ENCODE measurements around the gene WASF1. TPM values are rescaled to one million over a fixed set of nuclear protein-coding genes. Genes with fewer than 3 reads are reported as not detected.
"Not testable (repeated sequence)": the region's sequence is repeated elsewhere in the genome, so short reads cannot be mapped to it uniquely, and the experiment has no call there.

Gene WASF1
- total RNA-seq, 1 donor, result 12.7 TPM

DNA sequence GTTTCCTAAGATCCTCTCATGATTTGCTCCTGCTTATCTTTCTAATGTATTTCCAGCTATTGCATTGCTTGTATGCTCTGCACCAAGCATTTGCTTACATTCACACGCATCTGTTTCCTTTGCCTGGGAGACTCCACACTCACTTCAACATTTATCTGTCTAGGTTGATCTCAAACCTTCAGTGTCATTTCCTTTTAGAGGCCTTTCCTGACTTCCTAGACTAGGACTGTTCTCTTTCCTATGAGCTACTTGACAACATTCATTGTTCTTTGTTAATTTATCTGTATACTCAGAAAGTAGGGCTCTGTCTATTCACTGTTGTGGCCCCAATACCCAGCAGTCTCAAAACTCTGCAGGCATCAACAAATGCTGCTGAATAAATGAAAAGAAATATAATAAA is 84.4 kb downstream of the WASF1 start:
- no peak for DNase-seq (ENCODE audit: low read depth in 2 of 3, low spot score in 2 of 3)

DNA sequence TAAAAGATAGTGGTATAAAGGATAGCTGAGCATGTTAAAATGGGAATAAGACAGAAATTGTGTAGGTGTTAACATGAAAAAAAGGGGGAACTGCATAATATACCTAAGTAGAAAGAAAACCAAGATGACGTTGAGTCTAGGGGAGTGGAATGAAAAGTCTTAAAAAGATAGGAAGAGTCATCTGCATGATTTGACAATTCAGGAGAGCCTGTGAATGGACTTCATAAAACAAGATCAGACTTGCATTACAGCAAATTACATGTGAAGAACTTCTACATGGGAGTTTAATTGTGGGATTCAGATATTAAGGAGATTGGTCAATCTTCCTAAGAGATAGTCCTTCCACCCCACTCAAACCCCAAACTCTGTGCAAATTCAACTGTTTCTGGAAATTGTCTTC is 85.5 kb downstream of the WASF1 start:
- no peak for DNase-seq (ENCODE audit: low read depth in 2 of 3, low spot score in 2 of 3)

DNA sequence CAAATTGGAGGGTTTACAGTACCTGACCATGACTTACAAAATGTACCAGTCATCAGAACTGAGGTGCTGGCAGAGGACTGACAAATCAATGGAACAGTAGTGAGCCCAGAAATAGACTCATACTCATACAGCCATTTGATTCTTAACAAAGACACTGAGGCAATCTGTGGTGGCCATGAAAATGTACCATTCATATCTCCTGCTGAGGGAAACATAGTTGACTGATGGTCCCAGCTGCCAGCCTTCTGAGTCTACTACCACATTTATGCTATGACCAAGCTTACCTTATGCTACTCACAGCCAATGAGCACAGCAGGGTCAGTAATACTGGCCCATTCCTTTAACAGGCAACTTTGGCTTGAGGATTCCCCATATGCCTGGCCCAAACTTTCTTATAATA is 88.6 kb downstream of the WASF1 start:
- DNase-seq (ENCODE audit: low read depth in 2 of 3, low spot score in 2 of 3), result no peak

DNA sequence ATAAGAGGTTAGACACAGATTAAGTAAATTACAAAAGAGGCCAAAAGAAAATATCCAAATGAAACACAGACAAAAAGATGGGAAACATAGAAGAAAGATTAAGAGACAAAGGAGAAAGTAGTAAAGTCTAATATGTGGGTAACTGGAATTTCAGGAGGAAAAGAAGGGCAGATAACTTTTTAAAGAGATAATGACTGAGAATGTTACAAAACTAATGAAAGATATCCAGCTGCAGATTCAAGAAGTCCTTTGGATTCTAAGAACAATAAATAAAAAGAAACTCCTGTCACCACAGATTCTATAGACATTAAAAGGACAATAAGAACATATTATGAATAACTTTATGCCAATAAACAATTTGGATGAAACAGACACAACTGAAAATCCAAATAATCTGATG is 90.1 kb downstream of the WASF1 start:
- no peak for DNase-seq (ENCODE audit: low read depth in 2 of 3, low spot score in 2 of 3)

DNA sequence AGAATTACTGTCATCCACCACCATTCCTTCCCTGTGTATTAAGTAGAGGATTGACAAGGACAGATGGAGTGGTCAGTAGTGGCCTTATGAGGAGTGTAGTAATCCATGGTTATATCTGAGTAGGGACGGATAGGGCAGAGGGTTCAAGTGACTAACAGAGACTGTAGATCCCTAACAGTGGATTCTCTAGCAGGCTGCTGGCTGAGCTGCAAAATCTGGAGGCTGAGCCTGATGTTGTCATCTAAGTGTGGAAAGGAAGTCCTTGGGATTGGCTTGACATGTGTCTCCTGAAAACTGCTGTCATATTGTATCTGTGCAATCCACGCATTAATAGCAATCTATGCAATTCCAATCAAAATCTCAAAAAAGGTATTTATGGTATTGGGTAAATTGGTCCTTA is 94.2 kb downstream of the WASF1 start:
- no peak for DNase-seq (ENCODE audit: low read depth in 2 of 3, low spot score in 2 of 3)

DNA sequence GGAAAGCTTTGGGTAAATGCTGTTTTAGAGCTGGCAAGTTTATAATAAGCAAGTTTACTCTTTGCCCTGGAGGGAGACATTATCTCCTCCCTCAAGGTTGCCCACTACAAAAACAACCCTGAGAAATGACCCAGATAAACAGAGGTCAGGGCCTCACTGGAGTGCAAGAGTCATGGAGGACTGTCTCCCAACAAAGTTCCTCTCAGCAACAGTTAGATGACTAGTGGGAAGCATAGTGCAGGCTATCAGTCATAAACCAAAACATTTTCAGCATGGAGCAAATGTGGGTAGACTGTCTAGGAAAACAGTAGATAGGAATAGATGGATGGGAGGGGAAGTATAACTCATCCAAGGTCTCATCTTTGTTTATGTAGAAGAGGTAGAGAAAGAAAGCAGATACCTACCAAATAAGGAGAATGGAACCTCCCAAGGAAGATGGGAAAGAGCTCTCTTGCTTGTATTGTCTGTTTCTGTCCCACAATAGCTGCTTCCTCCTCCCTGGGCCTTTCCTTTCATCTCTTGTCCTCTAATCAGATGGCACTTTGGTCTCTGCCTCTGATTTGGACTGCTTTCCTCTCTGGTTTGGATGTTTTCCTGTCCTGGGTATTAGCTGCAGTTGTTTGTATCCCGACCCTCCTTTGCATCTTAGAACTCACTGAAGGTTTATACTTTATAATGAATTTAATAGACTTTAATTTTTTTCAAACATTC is 95.4 kb downstream of the WASF1 start:
- DNase-seq (ENCODE audit: low read depth in 2 of 3, low spot score in 2 of 3), result no peak

DNA sequence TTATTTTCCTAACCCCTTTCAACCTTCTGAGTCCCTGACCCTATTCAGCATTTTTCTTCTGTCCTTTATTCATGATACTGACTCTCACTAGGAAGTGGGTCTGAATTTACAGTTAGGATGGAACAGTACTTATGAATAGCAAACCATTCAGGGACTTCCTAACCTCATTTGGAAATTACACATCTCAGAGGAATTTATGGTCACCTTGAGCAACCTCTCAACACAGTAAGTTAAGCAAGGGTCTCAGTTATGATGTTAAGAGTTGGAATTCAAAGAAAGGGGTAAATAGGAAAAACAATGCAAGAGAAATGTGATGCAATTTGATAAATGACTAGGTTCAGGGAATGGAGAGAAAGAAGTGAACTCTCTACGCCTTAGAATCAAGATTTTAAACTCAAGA is 104.1 kb downstream of the WASF1 start:
- no peak for DNase-seq (ENCODE audit: low read depth in 2 of 3, low spot score in 2 of 3)

DNA sequence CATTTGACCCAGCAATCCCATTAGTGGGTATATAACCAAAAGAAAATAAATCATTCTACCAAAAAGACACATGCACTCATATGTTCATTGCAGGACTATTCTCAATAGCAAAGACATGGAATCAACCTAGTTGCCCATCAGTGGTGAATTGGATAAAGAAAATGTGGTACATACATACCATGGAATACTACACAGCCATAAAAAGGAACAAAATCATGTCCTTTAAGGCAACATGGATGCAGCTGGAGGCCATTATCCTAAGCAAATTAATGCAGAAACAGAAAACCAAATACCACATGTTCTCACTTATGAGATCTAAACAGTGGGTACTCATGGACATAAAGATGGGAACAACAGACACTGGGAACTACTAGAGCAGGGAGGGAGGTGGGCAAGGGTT is 106.0 kb downstream of the WASF1 start:
- not testable (repeated sequence) for DNase-seq (ENCODE audit: low read depth in 2 of 3, low spot score in 2 of 3)

DNA sequence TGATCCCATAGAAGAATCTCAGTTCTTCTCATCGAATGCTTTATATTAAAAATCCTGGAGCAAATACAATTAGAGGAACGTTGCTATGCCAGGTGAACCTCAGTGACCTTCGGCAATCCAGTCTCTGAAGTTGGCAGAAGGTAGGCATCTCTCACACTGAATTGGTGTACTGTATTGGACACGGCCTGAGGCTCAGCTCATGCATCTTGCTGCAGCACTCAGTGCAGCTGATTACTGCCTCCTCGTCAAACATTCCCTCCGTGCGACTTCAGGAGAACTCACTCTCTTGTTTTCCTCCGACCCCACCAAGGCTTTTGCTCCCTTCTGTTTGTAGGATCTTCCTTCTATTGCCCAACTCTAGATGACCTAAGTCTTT is 110.9 kb downstream of the WASF1 start:
- DNase-seq (ENCODE audit: low read depth in 2 of 3, low spot score in 2 of 3), result no peak

DNA sequence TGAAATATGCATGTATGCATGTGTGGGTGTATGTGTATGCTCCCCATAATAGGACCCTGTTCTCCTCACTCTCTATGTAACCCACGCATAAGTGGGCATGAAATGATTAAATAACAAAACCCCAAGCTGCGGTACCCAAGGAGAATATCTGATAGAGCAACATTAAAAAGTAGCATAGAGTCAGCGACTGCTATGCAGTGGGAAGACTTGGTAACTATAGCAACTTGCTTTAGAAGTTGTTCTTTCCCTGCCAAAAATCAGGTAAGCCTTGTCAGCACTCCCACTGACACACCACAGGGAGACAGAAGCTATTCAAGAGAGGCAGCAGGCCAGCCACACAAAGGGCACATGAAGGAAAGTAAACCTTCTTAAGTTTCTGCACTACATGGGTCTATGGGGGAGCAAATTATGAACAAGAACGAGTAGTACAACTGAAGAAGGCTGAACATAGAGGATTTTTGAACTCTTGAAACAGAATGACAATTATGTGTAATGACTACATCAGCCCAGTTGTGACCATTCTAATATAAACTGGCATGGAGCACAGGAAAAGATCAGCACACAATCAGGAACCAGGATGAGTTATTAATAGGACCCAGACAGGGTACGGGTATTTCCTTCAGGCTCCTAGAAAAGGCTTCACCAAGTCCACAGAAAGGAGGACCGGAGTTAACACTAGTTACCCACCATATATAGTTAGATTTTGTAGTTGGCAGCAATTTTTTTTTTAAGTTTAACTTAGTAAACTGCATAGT is 111.5 kb downstream of the WASF1 start:
- no peak for DNase-seq (ENCODE audit: low read depth in 2 of 3, low spot score in 2 of 3)

DNA sequence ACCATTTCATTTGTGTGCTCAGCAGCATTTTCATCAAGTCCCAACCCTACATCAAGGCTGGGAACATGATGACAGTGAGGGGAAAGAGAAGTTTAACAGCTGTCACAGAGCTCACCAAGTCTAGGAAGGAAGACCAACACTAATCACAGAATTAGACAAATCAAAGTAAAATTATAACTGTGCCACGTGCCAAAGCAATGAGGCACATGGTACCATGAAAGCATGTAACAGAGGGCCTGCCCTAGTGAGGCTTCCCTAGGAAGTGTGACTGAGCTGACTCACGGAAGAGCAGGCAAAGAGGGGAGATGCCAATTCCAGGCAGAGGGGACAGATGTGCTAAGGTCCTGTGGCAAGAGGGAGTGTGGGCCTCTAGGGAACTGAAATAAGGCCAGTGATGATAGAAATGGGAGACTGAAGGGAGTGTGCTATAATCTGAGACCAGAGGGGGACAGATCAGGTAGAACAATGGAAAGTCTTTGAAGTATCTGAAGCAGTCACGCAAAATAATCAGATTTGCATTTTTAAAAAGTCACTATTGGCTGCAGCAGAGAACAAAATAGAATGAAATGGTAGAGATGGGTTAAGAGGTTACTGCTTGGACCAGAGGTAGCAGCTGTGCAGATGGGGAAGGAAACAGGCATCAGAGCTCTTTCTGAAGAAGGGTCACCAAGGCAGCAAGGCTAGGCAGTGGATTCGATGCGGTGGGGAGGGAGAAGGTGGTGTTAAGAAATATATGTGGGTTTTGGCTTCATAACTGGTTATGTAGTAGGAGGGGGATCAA is 114.5 kb downstream of the WASF1 start:
- no peak for DNase-seq (ENCODE audit: low read depth in 2 of 3, low spot score in 2 of 3)

DNA sequence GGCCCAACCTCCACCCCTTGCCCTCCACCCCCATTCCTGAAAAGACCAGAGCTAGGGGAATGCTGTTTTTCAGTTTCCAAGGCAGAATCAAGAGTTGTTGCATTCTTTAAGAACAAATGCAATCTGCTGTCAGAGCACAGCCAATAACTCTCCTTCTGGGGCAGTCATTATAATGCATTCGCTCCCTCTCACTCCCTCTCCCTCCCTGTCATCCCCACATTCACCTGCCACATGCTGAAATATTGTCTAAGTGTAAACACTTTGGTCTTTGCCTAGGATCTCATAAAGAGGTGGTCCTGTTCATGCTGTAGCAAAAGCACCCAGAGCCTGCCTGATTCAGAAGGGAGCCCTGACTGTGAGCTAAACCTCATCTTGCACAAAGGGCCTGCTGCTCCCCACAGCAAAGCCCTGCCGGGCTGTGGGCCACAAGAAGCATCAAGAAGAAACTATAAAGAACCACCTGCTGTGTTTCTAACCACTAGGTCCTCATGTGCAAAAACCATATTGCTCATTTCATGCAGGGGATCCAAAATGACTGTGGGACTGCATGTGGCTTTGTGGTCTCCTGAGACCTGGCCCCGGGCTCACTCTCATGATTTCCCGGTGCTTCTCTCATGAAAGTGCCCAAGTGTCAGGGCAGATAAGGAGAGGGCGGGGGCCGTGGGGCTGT is 115.7 kb downstream of the WASF1 start:
- DNase-seq (ENCODE audit: low read depth in 2 of 3, low spot score in 2 of 3), result no peak

DNA sequence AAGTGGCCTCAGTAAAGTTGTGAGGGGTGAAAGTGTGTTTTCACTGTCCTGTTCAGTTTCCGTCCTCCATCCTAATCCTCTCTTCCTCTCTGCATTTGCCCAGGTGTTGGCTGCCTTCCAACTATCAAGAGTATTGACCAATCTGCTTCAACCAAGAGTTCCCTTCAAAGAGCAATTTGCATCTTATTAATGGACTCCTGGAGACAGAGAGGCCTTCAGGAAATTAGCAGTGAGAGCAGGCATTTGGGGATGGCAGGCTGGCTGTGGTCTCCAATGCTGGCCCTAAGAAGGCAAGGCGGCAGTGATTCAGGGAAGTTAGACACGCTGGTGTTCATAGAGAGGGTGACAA is 124.1 kb downstream of the WASF1 start:
- DNase-seq (ENCODE audit: low read depth in 2 of 3, low spot score in 2 of 3), result no peak

DNA sequence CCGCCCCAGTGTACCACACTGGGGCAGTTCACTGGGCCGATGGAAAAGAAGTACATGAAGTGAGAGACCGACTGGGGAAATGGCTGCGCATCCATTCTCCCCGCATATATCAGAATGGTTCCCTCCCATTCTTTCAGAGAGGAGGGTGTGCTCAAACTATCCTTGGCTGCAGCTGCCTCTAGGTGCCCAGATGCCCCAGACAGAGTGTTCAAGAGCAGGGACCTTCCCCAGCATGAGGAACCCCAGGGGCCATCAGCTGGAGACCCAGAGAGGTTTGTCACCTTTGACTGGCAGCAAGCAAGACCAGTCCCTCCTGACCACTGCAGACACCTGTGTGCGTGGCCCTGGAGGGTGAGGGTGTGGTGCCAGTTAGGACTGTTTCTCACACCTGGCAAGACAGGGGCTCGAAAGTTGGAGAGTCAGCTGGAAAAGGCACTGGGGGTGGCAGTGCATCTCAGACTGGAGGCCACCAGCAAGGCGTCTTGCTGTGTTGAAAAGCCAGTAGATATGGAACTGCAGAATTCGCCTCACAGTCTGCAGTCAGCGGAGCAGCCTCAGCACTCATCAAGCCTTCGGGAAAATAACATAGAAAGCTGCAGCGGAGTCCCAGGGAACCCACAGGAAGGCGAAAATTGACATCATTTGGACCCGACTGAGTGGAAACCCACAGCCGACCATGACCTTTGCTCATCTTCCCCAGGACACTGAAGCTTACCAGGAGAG is 124.6 kb downstream of the WASF1 start:
- DNase-seq (ENCODE audit: low read depth in 2 of 3, low spot score in 2 of 3), result no peak

DNA sequence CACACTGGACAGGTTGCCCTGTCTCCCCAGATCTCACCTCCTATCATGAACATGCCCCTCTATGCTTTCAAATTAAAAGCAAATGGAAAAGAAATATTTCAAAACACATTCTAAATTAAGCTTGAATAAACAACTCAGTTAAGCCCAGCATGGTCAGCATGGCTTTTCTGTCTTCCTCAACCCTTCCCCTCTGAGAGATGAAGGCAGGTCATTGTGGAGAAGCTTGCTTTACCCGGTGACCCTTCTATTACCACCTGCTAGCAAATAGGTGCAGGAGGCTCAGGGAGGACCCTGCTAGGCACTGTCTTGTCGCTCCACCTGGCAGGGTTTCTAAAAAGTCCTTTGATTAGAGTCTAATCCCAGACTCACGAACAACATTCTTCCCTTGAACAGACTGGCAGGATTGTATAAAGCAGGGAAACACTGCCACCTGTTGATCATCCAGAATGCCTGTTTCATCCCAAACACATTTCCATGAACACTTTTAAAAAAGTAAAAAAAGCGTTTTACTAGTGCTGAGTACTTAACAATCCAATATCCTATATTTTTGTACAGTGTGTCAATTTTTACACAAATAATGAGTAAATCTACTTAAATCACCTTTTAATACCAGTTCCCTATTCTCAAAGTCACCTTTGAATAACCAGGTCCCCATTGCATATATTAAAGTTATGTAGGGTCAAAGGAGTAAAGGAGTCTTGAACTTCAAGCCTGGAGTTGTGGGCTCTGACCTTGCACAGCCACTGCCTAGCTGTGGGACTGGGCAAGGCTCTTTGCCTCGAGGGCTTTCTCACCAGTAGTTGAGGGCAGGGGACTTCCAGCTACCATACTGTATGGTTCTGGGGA is 125.9 kb downstream of the WASF1 start:
- DNase-seq (ENCODE audit: low read depth in 2 of 3, low spot score in 2 of 3), result peak in 2 of 3 donors; percentile 41 to 72

DNA sequence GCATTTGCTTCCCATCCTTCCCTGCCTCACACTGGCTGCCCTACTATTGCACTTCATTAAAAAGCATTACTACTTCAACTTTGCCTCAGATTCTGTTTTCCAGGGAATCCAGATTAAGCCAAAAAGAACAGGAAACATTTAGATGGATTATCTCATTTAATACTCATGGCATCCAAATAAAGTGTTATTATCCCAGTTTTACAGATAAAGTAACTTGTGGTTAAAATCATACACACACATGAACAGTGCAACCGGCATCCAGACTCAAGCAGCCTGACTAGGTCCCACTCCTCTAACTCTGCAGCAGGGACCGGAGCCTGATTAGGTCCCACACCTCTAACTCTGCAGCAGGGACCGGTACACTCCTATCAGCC is 129.0 kb downstream of the WASF1 start:
- no peak for DNase-seq (ENCODE audit: low read depth in 2 of 3, low spot score in 2 of 3)
